Tibial artery (tissue), 4 donors: ENCODE data around the gene HGFAC.

ENCODE experiments used
- DNase-seq, 2 donors: peaks; one replicate each; pipeline ENCODE4 v3.0.0-alpha.2; 2019
- H3K27ac ChIP-seq, 2 donors: fragments of 200-600 bp; sonication (generic) in 1 of 2; 1 replicate in 1 of 2; 2 replicates in 1 of 2; pipeline ENCODE4 v1.5.1; 2018 to 2019; ENCODE audit warnings: mild to moderate bottlenecking in 1 of 2
- H3K27me3 ChIP-seq, 2 donors: fragments of 200-600 bp; sonication (generic) in 1 of 2; one replicate each; pipeline versions ENCODE4 v1.5.1 to v1.6.0; 2016 to 2019
- H3K36me3 ChIP-seq, 3 donors: fragments of 200-600 bp; sonication (generic) in 2 of 3; one replicate each; pipeline ENCODE4 v1.5.1; 2016 to 2019; ENCODE audit warnings: mild to moderate bottlenecking in 2 of 3
- H3K4me1 ChIP-seq, 4 donors: fragments of 200-600 bp; sonication (generic) in 2 of 4; 1 replicate in 3 of 4; 2 replicates in 1 of 4; pipeline ENCODE4 v1.5.1; 2016 to 2019
- H3K4me3 ChIP-seq, 2 donors: fragments of 200-600 bp; sonication (generic) in 1 of 2; 1 replicate in 1 of 2; 2 replicates in 1 of 2; pipeline ENCODE4 v1.5.1; 2018 to 2019; ENCODE audit warnings: mild to moderate bottlenecking in 2 of 2
- H3K9me3 ChIP-seq, 3 donors: fragments of 200-600 bp; sonication (generic) in 1 of 3; one replicate each; pipeline ENCODE4 v1.5.1; 2016 to 2019
- CTCF ChIP-seq, 2 experiments: fragments of 200-600 bp in 1 of 2; fragments of 450-650 bp in 1 of 2; IDR thresholded peaks; one replicate each; pipeline ENCODE4 v1.5.1; 2017 to 2019; ENCODE audit warnings: antibody characterized with exemption in 2 of 2, mild to moderate bottlenecking in 1 of 2, moderate library complexity in 1 of 2
- intact Hi-C: fragments of 100-400 bp; cut with DNase I; formaldehyde crosslinking; loops from one replicate; pipeline ENCODE4 v1.15.0; 2023; ENCODE audit warnings: low total_unique reads

Gene HGFAC

GRCh38 chr4:3466691-3467600 is 25.2 kb downstream of the HGFAC start:
- Histone ChIP-seq H3K27ac (no peak overlapping the region), H3K9me3 (no peaks in the 10 kb centered on the region), H3K4me3 (no peak overlapping the region), H3K4me1 (peaks cover 0 to 27% (median 22%) of the 10 kb centered on the region in 4 donors), H3K27me3 (no peaks in the 10 kb centered on the region), H3K36me3 (no peaks in the 10 kb centered on the region)
- intact Hi-C loops: no loop called here
- TF ChIP-seq CTCF (IDR thresholded peaks at IDR 0.05): no peak
- DNase-seq: no peak

GRCh38 chr4:3467601-3468031 is 25.8 kb downstream of the HGFAC start:
- no peaks in the 10 kb centered on the region for H3K36me3 ChIP-seq
- no peaks in the 10 kb centered on the region for H3K27me3 ChIP-seq
- no peaks in the 10 kb centered on the region for H3K9me3 ChIP-seq
- DNase-seq: no peak
- no peak overlapping the region for H3K4me3 ChIP-seq
- H3K4me1 ChIP-seq: peaks cover 0 to 21% (median 16%) of the 10 kb centered on the region in 4 donors
- intact Hi-C loops: no loop called here
- no peak overlapping the region for H3K27ac ChIP-seq
- no peak for TF ChIP-seq CTCF (IDR thresholded peaks at IDR 0.05)

- no peak for DNase-seq
- no peak for TF ChIP-seq CTCF (IDR thresholded peaks at IDR 0.05)
- intact Hi-C loops: no loop called here
- H3K4me1 ChIP-seq: peaks cover 0 to 17% (median 11%) of the 10 kb centered on the region in 4 donors
- peaks cover 0 to 2% of the 10 kb centered on the region in 2 donors for H3K27me3 ChIP-seq
- H3K36me3 ChIP-seq: no peaks in the 10 kb centered on the region
- no peak overlapping the region for H3K27ac ChIP-seq
- H3K9me3 ChIP-seq: no peaks in the 10 kb centered on the region
- H3K4me3 ChIP-seq: no peak overlapping the region
Observed at GRCh38 chr4:3468154-3468553, 26.4 kb downstream of the HGFAC start.

- Histone ChIP-seq H3K9me3 (no peaks in the 10 kb centered on the region), H3K27me3 (peaks cover 0 to 3% of the 10 kb centered on the region in 2 donors), H3K4me3 (no peak overlapping the region), H3K4me1 (peaks cover 0 to 10% (median 5%) of the 10 kb centered on the region in 4 donors), H3K27ac (no peak overlapping the region), H3K36me3 (no peaks in the 10 kb centered on the region)
- no peak for DNase-seq
- no peak for TF ChIP-seq CTCF (IDR thresholded peaks at IDR 0.05)
- intact Hi-C loops: no loop called here
Observed at GRCh38 chr4:3468804-3469203, 27.0 kb downstream of the HGFAC start.

GRCh38 chr4:3469386-3470243 is 27.8 kb downstream of the HGFAC start:
- Histone ChIP-seq H3K27me3 (peaks cover 0 to 6% of the 10 kb centered on the region in 2 donors), H3K4me3 (no peak overlapping the region), H3K4me1 (peaks cover 0 to 2% (median under 1%) of the 10 kb centered on the region in 4 donors), H3K9me3 (no peaks in the 10 kb centered on the region), H3K36me3 (no peaks in the 10 kb centered on the region), H3K27ac (no peak overlapping the region)
- TF ChIP-seq CTCF (IDR thresholded peaks at IDR 0.05): no peak
- intact Hi-C loops: no loop called here
- DNase-seq: no peak
